CD4-positive, alpha-beta T cell treated with Interleukin-6 at 100 ng/mL for 8 hours (primary cell): ENCODE data around the gene CHRFAM7A.
"Not testable (repeated sequence)": the region's sequence is repeated elsewhere in the genome, so short reads cannot be mapped to it uniquely, and the experiment has no call there.

Experiments used
- DNase-seq: peaks from one replicate; pipeline ENCODE4 v3.0.0-alpha.2; 2020; ENCODE audit warnings: mixed read lengths, low spot score

The CHRFAM7A gene

GRCh38 chr15:30315704-30316103 is 77.6 kb downstream of the CHRFAM7A start:
- DNase-seq: not testable (repeated sequence)

- DNase-seq: not testable (repeated sequence)
These were observed 82.8 kb downstream of the CHRFAM7A start for GRCh38 chr15:30310575-30310974.
